Liver (tissue), 9 donors: Measurements from ENCODE around the gene DAB1. TPM values are rescaled to one million over a fixed set of nuclear protein-coding genes. Genes with fewer than 3 reads are reported as not detected.

ENCODE experiments used
- DNase-seq: peaks from one replicate; pipeline ENCODE4 v3.0.0-alpha.2; 2017; ENCODE audit warnings: low spot score
- H3K27ac ChIP-seq, 2 donors: one replicate each; pipeline ENCODE4 v1.7.0; 2013; ENCODE audit warnings: inconsistent platforms in 2 of 2, low read length in 2 of 2, control low read depth in 1 of 2, low read depth in 1 of 2, mild to moderate bottlenecking in 1 of 2
- H3K27me3 ChIP-seq, 4 donors: one replicate each; pipeline versions ENCODE4 v1.6.1 to v1.7.0; 2013; ENCODE audit warnings: low read length in 3 of 4, inconsistent platforms in 1 of 4, mild to moderate bottlenecking in 1 of 4, moderate library complexity in 1 of 4; ENCODE audit not compliant: control insufficient read depth in 4 of 4, insufficient read depth in 4 of 4
- H3K36me3 ChIP-seq, 4 donors: one replicate each; pipeline versions ENCODE4 v1.6.1 to v1.7.0; 2013; ENCODE audit warnings: low read length in 3 of 4, mild to moderate bottlenecking in 3 of 4, low read depth in 1 of 4, moderate library complexity in 1 of 4; ENCODE audit not compliant: control insufficient read depth in 4 of 4, insufficient read depth in 3 of 4
- H3K4me1 ChIP-seq, 4 donors: one replicate each; pipeline versions ENCODE4 v1.6.1 to v1.7.0; 2013; ENCODE audit warnings: low read length in 3 of 4, mild to moderate bottlenecking in 3 of 4, moderate library complexity in 1 of 4; ENCODE audit not compliant: control insufficient read depth in 4 of 4, insufficient read depth in 4 of 4
- H3K4me3 ChIP-seq, 3 donors: one replicate each; pipeline versions ENCODE4 v1.6.1 to v1.7.0; 2013; ENCODE audit warnings: low read length in 3 of 3, control low read depth in 1 of 3, low read depth in 1 of 3, mild to moderate bottlenecking in 1 of 3
- H3K9ac ChIP-seq, 2 donors: one replicate each; pipeline ENCODE4 v1.7.0; 2013; ENCODE audit warnings: low read length in 2 of 2, mild to moderate bottlenecking in 2 of 2, moderate library complexity in 2 of 2, control low read depth in 1 of 2, low read depth in 1 of 2
- H3K9me3 ChIP-seq, 4 donors: one replicate each; pipeline versions ENCODE4 v1.6.1 to v1.7.0; 2013; ENCODE audit warnings: low read length in 3 of 4; ENCODE audit not compliant: control insufficient read depth in 4 of 4
- ATF3 ChIP-seq: IDR thresholded peaks from 2 replicates; pipeline ENCODE4 v1.6.1; 2016; ENCODE audit warnings: antibody characterized with exemption
- CTCF ChIP-seq: fragments of 150-350 bp; IDR thresholded peaks from 2 replicates; pipeline ENCODE4 v1.5.1; 2017; ENCODE audit warnings: improper control_type of control experiment, low read depth, low read length; ENCODE audit not compliant: missing input control
- EGR1 ChIP-seq, 2 donors: IDR thresholded peaks; 2 replicates each; pipeline ENCODE4 v1.6.1; 2016 to 2018; ENCODE audit warnings: antibody characterized with exemption in 2 of 2, low read depth in 2 of 2
- FOXA1 ChIP-seq: IDR thresholded peaks from 2 replicates; pipeline ENCODE4 v1.6.1; 2016; ENCODE audit warnings: antibody characterized with exemption
- GABPA ChIP-seq, 2 donors: IDR thresholded peaks in 1 of 2; conservative IDR thresholded peaks in 1 of 2; 2 replicates each; pipeline ENCODE4 v1.6.1; 2016; ENCODE audit warnings: antibody characterized with exemption in 2 of 2, mild to moderate bottlenecking in 1 of 2, moderate library complexity in 1 of 2
- HNF4G ChIP-seq: IDR thresholded peaks from 2 replicates; pipeline ENCODE4 v1.6.1; 2016; ENCODE audit warnings: antibody characterized with exemption
- JUND ChIP-seq, 2 donors: IDR thresholded peaks; 2 replicates each; pipeline ENCODE4 v1.6.1; 2016; ENCODE audit warnings: antibody characterized with exemption in 2 of 2
- MAX ChIP-seq: IDR thresholded peaks from 2 replicates; pipeline ENCODE4 v1.6.1; 2016; ENCODE audit warnings: antibody characterized with exemption
- NR2F2 ChIP-seq: IDR thresholded peaks from 2 replicates; pipeline ENCODE4 v1.6.1; 2016; ENCODE audit warnings: antibody characterized with exemption
- RAD21 ChIP-seq, 2 donors: IDR thresholded peaks; 2 replicates each; pipeline ENCODE4 v1.6.1; 2016; ENCODE audit warnings: antibody characterized with exemption in 2 of 2, mild to moderate bottlenecking in 2 of 2
- REST ChIP-seq: IDR thresholded peaks from 2 replicates; pipeline ENCODE4 v1.6.1; 2016; ENCODE audit warnings: antibody characterized with exemption, mild to moderate bottlenecking
- RXRA ChIP-seq, 2 donors: IDR thresholded peaks; 2 replicates each; pipeline ENCODE4 v1.6.1; 2017 to 2018; ENCODE audit warnings: antibody characterized with exemption in 2 of 2, mild to moderate bottlenecking in 1 of 2
- SP1 ChIP-seq: IDR thresholded peaks from 2 replicates; pipeline ENCODE4 v1.6.1; 2018; ENCODE audit warnings: antibody characterized with exemption, mild to moderate bottlenecking
- TAF1 ChIP-seq: conservative IDR thresholded peaks from 2 replicates; pipeline ENCODE4 v1.6.1; 2016; ENCODE audit warnings: antibody characterized with exemption, mild to moderate bottlenecking
- YY1 ChIP-seq: IDR thresholded peaks from 2 replicates; pipeline ENCODE4 v1.6.1; 2016; ENCODE audit warnings: antibody characterized with exemption, mild to moderate bottlenecking
- ZBTB33 ChIP-seq: IDR thresholded peaks from 2 replicates; pipeline ENCODE4 v1.6.1; 2016; ENCODE audit warnings: antibody characterized with exemption
- WGBS: extraction: QIAGEN DNeasy Blood & Tissue Kit; methylation state at CpG from one replicate; pipeline ENCODE4 v1.1.7; 2013; 5-methylcytosine and 5-hydroxymethylcytosine counted together
- polyA plus RNA-seq, 2 donors: library from polyadenylated mRNA; stranded (reverse) in 1 of 2; unstranded in 1 of 2; fragments of 200-250 nt in 1 of 2; fragments of >200 nt in 1 of 2; fragmentation: Nextera tagmentation in 1 of 2; extraction: Ambion mirVana in 1 of 2; gene quantifications; one replicate each; pipeline versions ENCODE4 v1.2.1 to v1.2.3, GENCODE V29; 2013 to 2015
- total RNA-seq, 2 donors: library from RNA; depleted of rRNA; stranded (reverse); fragments of >200 nt; gene quantifications; one replicate each; pipeline ENCODE4 v1.2.3, GENCODE V29; 2014
- donor health status: healthy.
- donor health status: healthy.
- donor health status: healthy.
- donor health status: healthy.
- donor health status: healthy.

Gene DAB1
- total and polyA plus RNA-seq, 4 donors, result 0.54 to 1.7 (median 1.2) TPM

- WGBS, result 83% methylated on average over 4 of the region's 4 CpGs
Observed at GRCh38 chr1:56975446-56975845, 448.4 kb downstream of the DAB1 start.

More at GRCh38 chr1:56975446-56975845, 448.4 kb downstream of the DAB1 start:
- no peak for DNase-seq
- Histone ChIP-seq H3K36me3 (no peaks in the 10 kb centered on the region), H3K9me3 (no peaks in the 10 kb centered on the region), H3K27me3 (no peaks in the 10 kb centered on the region), H3K4me1 (peaks cover 0 to 10% (median 4%) of the 10 kb centered on the region in 4 donors), H3K9ac (no peak overlapping the region), H3K27ac (no peak overlapping the region), H3K4me3 (no peak overlapping the region)
- no peak for TF ChIP-seq GABPA (IDR thresholded peaks at IDR 0.05 in 1 of 2, conservative IDR thresholded peaks at IDR 0.05 in 1 of 2)
- TF ChIP-seq EGR1 (IDR thresholded peaks at IDR 0.05; ENCODE audit: low read depth in 2 of 2), result no peak
- no peak for TF ChIP-seq YY1
- TF ChIP-seq ZBTB33, result no peak
- TF ChIP-seq NR2F2, result no peak
- no peak for TF ChIP-seq TAF1
- no peak for TF ChIP-seq REST
- no peak for TF ChIP-seq RXRA (IDR thresholded peaks at IDR 0.05)
- no peak for TF ChIP-seq ATF3
- TF ChIP-seq RAD21 (IDR thresholded peaks at IDR 0.05), result no peak
- TF ChIP-seq MAX, result no peak
- TF ChIP-seq FOXA1, result no peak
- no peak for TF ChIP-seq JUND (IDR thresholded peaks at IDR 0.05)
- no peak for TF ChIP-seq SP1
- no peak for TF ChIP-seq HNF4G
- no peak for TF ChIP-seq CTCF
